HG02970 (cell line): ENCODE measurements around the gene NPC1.
"Not testable (repeated sequence)": the region's sequence is repeated elsewhere in the genome, so short reads cannot be mapped to it uniquely, and the experiment has no call there.

Experiments
- ATAC-seq: cut with Tn5 transposase; IDR thresholded peaks from one replicate; pipeline ENCODE4 v1.9.1; 2021; ENCODE audit warnings: mild to moderate bottlenecking, moderate library complexity, moderate number of reproducible peaks; ENCODE audit not compliant: unreplicated experiment, low FRiP score

The NPC1 gene

GRCh38 chr18:23578067-23578701 lies 8.1 kb downstream of the NPC1 start:
- ATAC-seq = no peak

- not testable (repeated sequence) for ATAC-seq
Observed at GRCh38 chr18:23577521-23577920, 8.8 kb downstream of the NPC1 start.

GRCh38 chr18:23575309-23575651 lies 11.0 kb downstream of the NPC1 start:
- ATAC-seq = no peak

GRCh38 chr18:23574611-23575308 lies 11.5 kb downstream of the NPC1 start:
- ATAC-seq = no peak

DNA sequence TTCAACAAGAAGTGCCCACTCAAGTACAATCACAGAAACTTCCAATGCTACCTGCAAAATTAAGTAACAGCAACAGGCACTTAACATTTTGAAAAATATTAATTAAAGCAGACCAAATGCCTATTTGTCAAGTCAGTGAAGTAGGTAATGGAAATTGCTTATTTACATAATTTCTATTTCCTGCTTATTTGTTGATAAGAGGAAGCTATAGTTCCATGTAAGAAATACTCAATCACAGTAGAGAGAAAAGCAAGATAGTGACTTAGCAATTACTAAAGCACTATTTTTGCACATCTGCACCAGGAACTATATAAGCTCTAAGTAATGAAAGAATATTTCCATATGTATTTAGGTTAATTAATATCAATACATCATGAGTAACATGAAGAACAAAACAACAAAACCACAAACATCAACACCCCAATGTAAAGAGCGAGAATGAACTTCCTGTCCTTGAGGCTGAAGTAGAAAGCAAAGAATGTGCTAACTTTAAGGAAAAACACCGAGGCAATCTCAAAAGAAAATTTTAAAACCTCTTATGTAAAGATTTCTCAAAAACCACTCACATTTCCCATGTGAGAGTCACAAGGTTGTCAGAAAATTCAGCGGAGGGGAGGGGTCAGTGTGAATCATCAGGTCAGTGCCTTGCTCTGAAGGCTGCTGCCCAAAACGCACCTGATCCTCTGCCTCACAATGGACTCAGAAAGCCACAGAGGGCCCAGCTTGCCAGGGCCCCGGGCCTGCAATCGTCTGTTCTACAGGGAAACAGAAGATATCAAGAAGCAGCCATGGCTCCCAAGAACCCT lies 12.5 kb downstream of the NPC1 start:
- no peak for ATAC-seq

DNA sequence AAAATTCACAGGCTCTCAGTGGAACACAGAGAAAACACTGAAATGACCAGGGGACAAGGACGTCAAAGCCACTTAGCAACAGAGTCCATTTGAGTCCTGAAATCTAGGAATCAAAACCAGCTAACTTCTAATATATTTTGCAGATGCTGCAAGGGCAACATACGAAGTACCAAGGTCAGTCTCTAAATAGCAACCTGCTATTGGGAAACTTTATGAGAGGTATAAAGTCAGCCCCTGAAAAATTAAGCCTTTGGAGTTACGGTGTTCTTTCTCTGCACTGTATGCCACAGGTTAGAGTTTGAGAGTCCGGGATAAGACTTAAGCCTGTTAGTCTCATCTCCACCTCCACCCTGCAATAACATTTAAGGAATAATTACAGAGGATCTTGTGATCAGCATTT lies 13.3 kb downstream of the NPC1 start:
- no peak for ATAC-seq

- ATAC-seq = no peak
Observed at GRCh38 chr18:23572570-23572969, 13.7 kb downstream of the NPC1 start.

GRCh38 chr18:23572012-23572411 lies 14.3 kb downstream of the NPC1 start:
- ATAC-seq = no peak

- no peak for ATAC-seq
Observed at GRCh38 chr18:23570912-23571504, 15.3 kb downstream of the NPC1 start.

DNA sequence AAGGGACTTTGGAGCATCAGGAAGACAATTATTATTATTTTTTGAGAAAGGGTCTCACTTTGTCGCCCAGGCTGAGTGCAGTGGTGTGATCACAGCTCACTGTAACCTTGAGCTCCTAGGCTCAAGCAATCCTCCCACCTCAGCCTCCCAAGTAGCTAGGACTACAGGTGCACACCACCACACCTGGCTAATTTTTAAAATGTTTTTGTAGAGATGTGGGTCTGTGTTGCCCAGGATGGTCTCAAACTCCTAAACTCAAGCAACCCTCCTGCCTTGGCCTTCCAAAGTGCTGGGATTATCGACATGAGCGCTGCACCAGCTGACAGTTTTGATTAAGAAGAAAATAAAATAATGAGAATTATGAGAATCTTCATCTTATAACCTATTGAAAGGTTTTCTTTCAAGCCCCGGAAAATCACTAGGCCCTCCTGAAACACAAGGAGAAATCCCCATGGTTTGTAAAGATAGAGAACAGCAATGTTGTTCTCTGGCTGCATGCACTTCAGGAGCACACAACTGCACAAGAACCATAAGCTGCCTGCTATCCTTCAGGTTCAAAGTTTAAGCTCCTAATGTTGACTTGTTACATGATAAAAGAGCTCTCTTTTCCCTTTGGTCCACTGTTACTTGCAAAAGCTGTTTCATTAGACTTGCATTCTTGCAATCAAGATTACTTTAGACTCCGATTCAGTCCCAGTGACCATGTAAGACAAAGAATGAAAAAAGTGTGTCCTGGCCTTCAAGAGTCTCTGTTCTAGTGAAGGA lies 16.8 kb downstream of the NPC1 start:
- ATAC-seq = no peak

- ATAC-seq = no peak
Observed at GRCh38 chr18:23568281-23569138, 17.8 kb downstream of the NPC1 start.

GRCh38 chr18:23567671-23568070 lies 18.6 kb downstream of the NPC1 start:
- no peak for ATAC-seq

DNA sequence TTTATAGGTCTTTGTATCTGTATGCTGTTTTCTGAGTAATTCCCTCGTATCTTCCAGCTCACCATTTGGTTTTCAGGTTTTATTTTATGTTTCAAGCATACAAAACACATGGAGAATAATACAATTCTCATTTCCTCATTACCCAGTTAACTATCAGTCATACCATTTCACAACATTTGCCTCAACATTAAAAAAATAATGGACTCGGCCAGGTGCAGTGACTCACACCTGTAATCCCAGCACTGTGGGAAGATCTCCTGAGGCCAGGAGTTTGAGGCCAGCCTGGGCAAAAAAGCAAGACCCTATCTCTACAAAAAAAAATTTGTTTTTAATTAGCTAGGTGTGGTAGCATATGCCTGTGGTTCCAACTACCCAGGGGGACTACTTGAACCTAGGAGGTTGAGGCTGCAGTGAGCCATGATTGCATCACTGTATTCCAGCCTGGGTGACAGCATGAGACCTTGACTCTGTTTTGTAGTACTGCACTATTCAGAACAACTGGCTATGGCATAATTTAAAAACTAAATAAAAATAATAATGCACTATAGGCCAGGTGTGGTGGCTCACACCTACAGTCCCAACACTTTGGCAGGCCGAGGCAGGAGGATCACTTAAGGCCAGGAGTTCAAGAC lies 20.3 kb downstream of the NPC1 start:
- no peak for ATAC-seq

DNA sequence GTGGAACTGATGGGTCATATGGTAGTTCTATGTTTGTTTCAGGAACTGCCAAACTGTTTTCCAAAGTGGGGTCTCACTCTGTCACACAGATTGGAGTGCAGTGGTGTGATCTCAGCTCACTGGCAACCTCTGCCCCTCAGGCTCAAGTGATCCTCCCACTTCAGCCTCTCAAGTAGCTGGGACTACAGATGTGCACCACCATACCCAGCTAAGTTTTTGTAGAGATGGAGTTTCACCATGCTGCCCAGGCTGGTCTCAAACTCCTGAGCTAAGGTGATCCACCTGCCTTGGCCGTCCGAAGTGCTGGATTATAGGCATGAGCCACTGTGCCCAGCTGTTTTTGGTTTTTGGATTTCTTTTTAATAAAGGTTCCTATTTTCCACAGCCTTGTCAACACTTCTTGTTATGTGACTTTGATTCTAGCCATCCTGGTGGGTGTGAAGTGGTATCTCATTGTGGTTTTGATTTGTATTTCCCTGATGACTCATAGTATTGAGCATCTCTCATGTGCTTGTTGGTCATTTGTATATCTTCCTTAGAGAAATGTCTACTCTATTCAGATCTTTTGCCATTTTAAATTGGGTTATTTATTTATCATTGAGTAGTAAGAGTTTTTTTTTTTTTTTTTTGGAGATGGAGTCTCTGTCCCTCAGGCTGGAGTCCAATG lies 22.8 kb downstream of the NPC1 start:
- no peak for ATAC-seq

GRCh38 chr18:23560186-23560585 lies 26.1 kb downstream of the NPC1 start:
- ATAC-seq = no peak

DNA sequence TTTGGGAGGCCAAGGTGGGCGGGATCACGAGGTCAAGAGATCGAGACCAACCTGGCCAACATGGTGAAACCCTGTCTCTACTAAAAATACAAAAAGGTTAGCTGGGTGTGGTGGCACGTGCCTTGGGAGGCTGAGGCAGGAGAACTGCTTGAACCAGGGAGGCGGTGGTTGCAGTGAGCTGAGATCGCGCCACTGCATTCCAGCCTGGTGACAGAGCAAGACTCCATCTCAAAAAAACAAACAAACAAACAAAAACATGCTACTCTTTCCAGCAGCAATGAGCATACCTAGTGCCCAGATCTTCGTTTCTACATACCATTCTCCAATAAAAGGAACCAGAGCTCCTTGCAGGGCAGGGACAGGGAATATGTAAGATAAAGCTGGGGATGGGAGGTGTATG lies 28.8 kb downstream of the NPC1 start:
- not testable (repeated sequence) for ATAC-seq

GRCh38 chr18:23556145-23556780 lies 30.0 kb downstream of the NPC1 start:
- no peak for ATAC-seq

- no peak for ATAC-seq
Observed at GRCh38 chr18:23553887-23554286, 32.4 kb downstream of the NPC1 start.
